Hematopoietic multipotent progenitor cell (in vitro differentiated cells): ENCODE data around the gene ZNF524. TPM values are rescaled to one million over a fixed set of nuclear protein-coding genes. Genes with fewer than 3 reads are reported as not detected.

Experiments
- DNase-seq, 3 donors: peaks; one replicate each; pipeline ENCODE4 v3.0.0-alpha.2; 2011 to 2015; ENCODE audit warnings: low read depth in 2 of 3, low spot score in 2 of 3
- total RNA-seq: library from RNA; depleted of rRNA; stranded (reverse); fragments of >200 nt; gene quantifications from one replicate; pipeline ENCODE4 v1.2.3, GENCODE V29; 2012

ZNF524 gene
- total RNA-seq, 1 donor: 21.3 TPM

- DNase-seq: no peak
Observed at GRCh38 chr19:55652311-55653128, 52.4 kb downstream of the ZNF524 start.

Other genes with a start within 250 kb of the ZNF524 start
- gene COX6B2, start 245.6 kb upstream of the ZNF524 start, total RNA-seq: 0.27 TPM
- gene GARIN5B, start 237.0 kb upstream of the ZNF524 start, total RNA-seq: not detected
- 0.27 TPM for gene IL11, start 229.8 kb upstream of the ZNF524 start, total RNA-seq
- not detected for gene TMEM190, start 223.5 kb upstream of the ZNF524 start, total RNA-seq
- gene TMEM238, start 216.0 kb upstream of the ZNF524 start, total RNA-seq: 2.7 TPM
- gene RPL28, start 214.4 kb upstream of the ZNF524 start, total RNA-seq: 2,604 TPM
- gene UBE2S, start 192.5 kb upstream of the ZNF524 start, total RNA-seq: 26.7 TPM
- under 0.01 TPM for gene SHISA7, start 157.0 kb upstream of the ZNF524 start, total RNA-seq
- 63.3 TPM for gene ISOC2, start 138.6 kb upstream of the ZNF524 start, total RNA-seq
- gene C19orf85, start 135.5 kb upstream of the ZNF524 start, total RNA-seq: not detected
- 8.3 TPM for gene ZNF628, start 123.7 kb upstream of the ZNF524 start, total RNA-seq
- gene NAT14, start 115.1 kb upstream of the ZNF524 start, total RNA-seq: 12.7 TPM
- 0.27 TPM for gene SSC5D, start 111.9 kb upstream of the ZNF524 start, total RNA-seq
- gene SBK2, start 63.2 kb upstream of the ZNF524 start, total RNA-seq: under 0.01 TPM
- gene SBK3, start 54.7 kb upstream of the ZNF524 start, total RNA-seq: 0.54 TPM
- gene ZNF579, start 19.4 kb upstream of the ZNF524 start, total RNA-seq: 7.0 TPM
- gene FIZ1, start 771 bp upstream of the ZNF524 start, total RNA-seq: 8.6 TPM
- 4.0 TPM for gene ZNF865, start 5.4 kb downstream of the ZNF524 start, total RNA-seq
- 15.1 TPM for gene ZNF784, start 24.3 kb downstream of the ZNF524 start, total RNA-seq
- gene ZNF580, start 40.7 kb downstream of the ZNF524 start, total RNA-seq: 13.7 TPM
- gene ZNF581, start 43.4 kb downstream of the ZNF524 start, total RNA-seq: 48.5 TPM
- gene CCDC106, start 47.9 kb downstream of the ZNF524 start, total RNA-seq: 8.3 TPM
- 158 TPM for gene U2AF2, start 54.7 kb downstream of the ZNF524 start, total RNA-seq
- 18.0 TPM for gene EPN1, start 74.9 kb downstream of the ZNF524 start, total RNA-seq
- not detected for gene NLRP9, start 138.1 kb downstream of the ZNF524 start, total RNA-seq
- gene RFPL4A, start 158.8 kb downstream of the ZNF524 start, total RNA-seq: under 0.01 TPM
- gene RFPL4AL1, start 168.8 kb downstream of the ZNF524 start, total RNA-seq: not detected
- under 0.01 TPM for gene NLRP11, start 231.7 kb downstream of the ZNF524 start, total RNA-seq
- gene NLRP4, start 236.3 kb downstream of the ZNF524 start, total RNA-seq: not detected